GM19240 (cell line): ENCODE results near the gene CPXM1.
"Not testable (repeated sequence)": the region's sequence is repeated elsewhere in the genome, so short reads cannot be mapped to it uniquely, and the experiment has no call there.

Source experiments
- DNase-seq: peaks from one replicate; pipeline ENCODE4 v3.0.0; 2011; ENCODE audit warnings: low spot score; ENCODE audit not compliant: insufficient read length

CPXM1 gene

GRCh38 chr20:2822073-2822472 is 21.6 kb upstream of the CPXM1 start:
- DNase-seq: no peak

GRCh38 chr20:2820896-2821869 is 20.8 kb upstream of the CPXM1 start:
- DNase-seq: no peak

GRCh38 chr20:2820084-2820895 is 19.9 kb upstream of the CPXM1 start:
- no peak for DNase-seq

GRCh38 chr20:2817891-2818595 is 17.6 kb upstream of the CPXM1 start:
- DNase-seq: no peak

GRCh38 chr20:2817341-2817726 is 16.9 kb upstream of the CPXM1 start:
- no peak for DNase-seq

- DNase-seq: no peak
Measured at GRCh38 chr20:2816583-2817340, 16.3 kb upstream of the CPXM1 start.

GRCh38 chr20:2816030-2816582 is 15.7 kb upstream of the CPXM1 start, which contains the start of gene TMEM239:
TMEM239 (plus strand) TSS chr20:2816364; CDS start chr20:2816555, 191 bp downstream.
- no peak for DNase-seq

- DNase-seq: no peak
Measured at GRCh38 chr20:2815242-2815900, 14.9 kb upstream of the CPXM1 start.

GRCh38 chr20:2814587-2815051 is 14.2 kb upstream of the CPXM1 start, which contains the start of gene C20orf141:
C20orf141 (plus strand) TSS chr20:2814987; CDS start chr20:2815185, 198 bp downstream.
- DNase-seq: no peak

- DNase-seq: no peak
Measured at GRCh38 chr20:2814076-2814475, 13.6 kb upstream of the CPXM1 start.

- no peak for DNase-seq
Measured at GRCh38 chr20:2812189-2812588, 11.8 kb upstream of the CPXM1 start.

GRCh38 chr20:2809690-2810089 is 9.3 kb upstream of the CPXM1 start:
- DNase-seq: no peak

- not testable (repeated sequence) for DNase-seq
Measured at GRCh38 chr20:2807929-2808328, 7.5 kb upstream of the CPXM1 start.

GRCh38 chr20:2807019-2807418 is 6.6 kb upstream of the CPXM1 start:
- DNase-seq: no peak

- DNase-seq: no peak
Measured at GRCh38 chr20:2806351-2806701, 5.9 kb upstream of the CPXM1 start.

GRCh38 chr20:2805689-2806350 is 5.4 kb upstream of the CPXM1 start:
- DNase-seq: no peak

GRCh38 chr20:2804852-2805688 is 4.6 kb upstream of the CPXM1 start:
- DNase-seq: no peak
